Dermis microvascular lymphatic vessel endothelial cell (primary cell): ENCODE data around the gene UNC79. TPM values are rescaled to one million over a fixed set of nuclear protein-coding genes. Genes with fewer than 3 reads are reported as not detected.
A peak's percentile ranks its signal among the peaks of the same experiment; 100 is the strongest.
"Not testable (repeated sequence)": the region's sequence is repeated elsewhere in the genome, so short reads cannot be mapped to it uniquely, and the experiment has no call there.

ENCODE experiments used
- DNase-seq, 2 donors: peaks; one replicate each; pipeline versions ENCODE4 v3.0.0 to v3.0.0-alpha.2; 2010; ENCODE audit warnings: low read depth in 2 of 2
- total RNA-seq: library from RNA; depleted of rRNA; stranded (reverse); fragments of >200 nt; gene quantifications from 2 replicates; pipeline ENCODE4 v1.2.1, GENCODE V29; 2014

UNC79 gene
- total RNA-seq: under 0.01 TPM in 1 of 2 replicates, not detected in the other

DNA sequence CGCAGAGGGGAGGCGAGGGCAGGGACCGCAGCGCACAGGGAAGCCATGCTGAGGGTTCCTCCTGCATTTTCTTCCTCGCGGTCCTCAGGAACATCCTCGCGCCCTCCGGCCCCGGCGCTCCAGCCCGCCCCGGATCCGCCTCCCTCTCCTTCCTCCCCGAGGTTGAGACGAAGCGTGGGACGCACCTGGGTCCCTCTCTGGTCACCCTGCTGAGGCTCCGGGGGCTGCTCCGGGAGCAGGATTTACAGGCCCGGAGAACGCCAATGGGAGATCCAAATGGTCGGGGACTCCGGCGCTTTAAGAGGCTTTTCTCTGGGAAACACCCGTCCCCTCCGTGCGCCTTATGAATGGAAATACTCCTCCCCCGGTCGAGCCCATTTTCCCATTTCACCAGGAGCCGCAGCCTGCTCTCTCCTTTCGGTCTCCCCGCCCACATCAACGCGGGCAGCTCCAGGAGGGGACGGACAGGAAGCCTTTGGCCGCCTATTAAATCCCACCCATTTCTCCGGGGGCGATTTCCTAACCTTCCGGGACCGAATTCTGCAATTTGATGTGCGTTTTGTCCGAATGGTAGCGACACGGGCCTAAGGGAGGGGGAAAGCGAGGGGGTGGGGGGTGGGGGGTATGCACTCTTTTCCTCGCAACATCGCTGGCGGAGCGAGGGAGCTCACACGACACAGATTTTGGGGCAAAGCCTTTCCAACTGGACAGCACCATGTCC lies at the start of gene UNC79:
Gene UNC79, plus strand, starts transcription at position 625 of the 721 bp plus-strand sequence. Its CDS starts 91 bp downstream, at position 716.
- no peak for DNase-seq

- no peak for DNase-seq
Observed at GRCh38 chr14:93381644-93382043, 49.1 kb upstream of the UNC79 start.

DNA sequence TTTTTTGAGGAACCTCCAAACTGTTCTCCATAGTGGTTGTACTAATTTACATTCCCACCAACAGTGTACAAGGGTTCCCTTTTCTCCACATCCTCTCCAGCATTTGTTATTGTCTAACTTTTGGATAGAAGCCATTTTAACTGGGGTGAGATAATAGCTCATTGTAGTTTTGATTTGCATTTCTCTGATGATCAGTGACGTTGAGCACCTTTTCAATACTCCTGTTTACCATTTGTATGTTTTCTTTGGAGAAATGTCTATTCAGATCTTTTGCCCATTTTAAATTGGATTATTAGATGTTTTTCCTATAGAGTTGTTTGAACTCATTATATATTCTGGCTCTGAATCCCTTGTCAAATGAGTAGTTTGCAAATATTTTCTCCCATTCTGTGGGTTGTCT lies 46.5 kb upstream of the UNC79 start:
- not testable (repeated sequence) for DNase-seq

DNA sequence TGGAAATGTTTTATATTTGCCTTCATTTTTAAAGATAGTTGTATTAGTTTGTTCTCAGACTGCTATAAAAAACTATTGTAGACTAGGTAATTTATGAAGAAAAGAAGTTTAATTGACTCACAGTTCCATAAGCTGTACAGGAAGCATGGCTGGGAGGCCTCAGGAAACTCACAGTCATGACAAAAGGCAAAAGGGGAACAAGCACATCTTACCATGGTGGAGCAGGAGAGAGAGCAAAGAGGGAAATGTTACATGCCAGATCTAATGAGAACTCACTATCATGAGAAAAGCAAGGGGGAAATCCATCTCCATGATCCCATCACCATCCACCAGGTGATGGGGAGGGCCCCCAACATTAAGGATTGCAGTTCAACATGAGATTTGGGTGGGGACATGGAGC lies 35.5 kb upstream of the UNC79 start:
- DNase-seq: no peak

DNA sequence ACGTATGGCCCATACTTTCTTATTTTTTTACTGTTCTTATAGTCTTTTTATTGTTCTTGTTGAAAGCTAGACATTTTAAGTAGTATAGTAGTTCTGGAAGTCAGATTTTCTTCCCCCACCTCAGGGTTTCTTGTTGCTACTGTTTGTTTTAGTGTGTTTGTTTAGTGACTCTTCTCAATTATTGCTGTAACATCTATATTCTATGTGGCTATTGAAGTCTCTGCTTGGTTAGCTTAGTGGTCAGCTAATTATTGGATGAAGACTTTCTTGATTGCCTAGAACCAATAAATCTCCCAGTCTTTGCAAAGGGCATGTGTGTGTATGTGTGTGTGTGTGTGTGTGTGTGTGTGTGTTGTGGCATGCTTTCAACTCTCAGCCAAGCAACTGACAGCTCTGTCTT lies 34.3 kb upstream of the UNC79 start:
- DNase-seq: no peak

GRCh38 chr14:93398491-93398890 lies 32.2 kb upstream of the UNC79 start:
- no peak for DNase-seq

DNA sequence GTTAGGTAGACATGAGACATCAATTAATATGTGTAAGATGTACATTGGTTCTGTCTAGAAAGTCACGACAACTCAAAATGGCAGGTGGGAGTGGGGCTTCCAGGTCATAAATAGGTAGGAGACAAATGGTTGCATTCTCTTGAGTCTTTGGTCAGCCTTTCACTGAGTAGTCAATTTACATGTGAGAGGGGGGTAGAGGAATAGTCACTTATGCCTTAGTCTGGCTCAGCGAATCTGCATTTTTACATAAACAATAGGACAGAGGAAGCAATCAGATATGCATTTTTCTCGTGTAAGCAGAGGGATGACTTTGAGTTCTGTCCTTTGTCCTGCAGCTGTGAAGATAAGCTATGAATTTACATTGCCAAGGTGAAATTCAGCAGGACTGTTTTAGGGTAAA lies 27.8 kb upstream of the UNC79 start:
- DNase-seq: no peak

GRCh38 chr14:93410021-93410420 lies 20.7 kb upstream of the UNC79 start:
- no peak for DNase-seq

DNA sequence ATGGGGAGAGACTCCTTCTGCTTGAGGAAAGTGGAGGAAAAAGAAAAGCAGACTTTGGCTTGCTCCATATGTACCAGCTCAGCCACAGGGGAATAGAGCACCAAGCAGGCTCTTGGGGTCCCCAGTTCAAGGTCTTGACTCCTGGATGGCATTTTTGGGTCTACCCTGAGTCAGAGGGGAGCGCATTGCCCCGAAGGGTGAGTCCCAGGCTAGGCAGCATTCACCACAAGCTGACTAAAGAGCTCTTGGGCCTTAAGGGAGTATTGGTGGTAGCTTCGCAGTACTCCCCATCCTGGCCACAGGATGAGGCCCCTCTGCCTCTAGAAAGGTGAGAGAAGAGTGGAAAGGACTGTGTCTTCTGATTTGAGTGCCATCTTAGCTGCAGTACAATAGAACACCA lies 19.8 kb upstream of the UNC79 start:
- no peak for DNase-seq

- DNase-seq: not testable (repeated sequence)
Observed at GRCh38 chr14:93425136-93425535, 5.6 kb upstream of the UNC79 start.

DNA sequence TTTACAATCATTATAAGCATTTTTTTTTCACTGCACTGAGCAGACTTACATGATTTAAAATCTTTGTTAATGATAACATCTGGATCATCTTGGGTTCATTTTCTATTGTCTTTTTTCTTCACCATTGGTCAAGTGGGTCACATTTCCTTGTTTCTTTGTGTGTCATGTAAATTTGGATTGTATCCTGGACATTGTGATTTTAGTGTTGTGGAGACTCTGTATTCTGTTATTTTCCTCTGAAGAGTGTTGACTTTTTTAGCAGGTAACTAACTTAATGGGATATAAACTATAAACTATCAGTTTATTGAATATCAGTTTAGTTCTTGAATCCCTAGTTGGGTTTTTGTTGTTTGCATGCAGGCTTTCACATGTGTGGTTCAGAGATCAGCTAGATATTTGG lies 4.0 kb upstream of the UNC79 start:
- DNase-seq: no peak

DNA sequence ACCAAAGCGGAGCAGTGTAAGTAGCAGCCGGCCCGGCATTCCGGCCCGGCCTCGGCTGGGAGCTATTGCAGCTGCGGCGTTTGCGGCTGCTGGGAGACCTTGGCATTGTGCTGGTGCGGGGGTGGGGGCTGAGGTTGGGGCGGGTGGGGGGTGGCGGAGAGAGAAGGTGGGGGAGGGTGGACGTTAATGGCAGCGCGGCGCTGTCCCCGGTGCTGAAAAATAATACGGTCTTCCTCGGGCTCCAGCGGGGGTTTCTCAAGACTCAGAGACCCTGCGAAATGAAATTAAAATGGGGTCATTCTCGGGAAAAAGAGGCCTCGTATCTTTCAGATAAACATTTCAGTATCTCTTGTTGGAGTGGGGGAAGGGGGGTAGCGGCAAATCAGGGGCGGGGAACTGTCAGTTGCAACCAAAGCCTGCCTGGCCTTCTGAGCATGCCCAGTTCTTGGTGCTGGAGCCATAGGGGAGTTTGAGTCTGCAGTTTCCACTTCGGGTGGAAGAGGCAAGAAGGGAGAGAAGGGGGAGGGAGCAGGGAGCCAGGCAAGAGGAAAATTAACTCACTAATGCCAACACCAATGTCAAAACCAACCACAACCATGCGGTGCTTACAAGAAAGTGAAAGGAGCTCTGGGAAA lies 414 bp downstream of the UNC79 start:
- peak in 1 of 2 donors; percentile 8 for DNase-seq

- no peak for DNase-seq
Observed at GRCh38 chr14:93454224-93454623, 23.5 kb downstream of the UNC79 start.

- DNase-seq: no peak
Observed at GRCh38 chr14:93456356-93456755, 25.6 kb downstream of the UNC79 start.

DNA sequence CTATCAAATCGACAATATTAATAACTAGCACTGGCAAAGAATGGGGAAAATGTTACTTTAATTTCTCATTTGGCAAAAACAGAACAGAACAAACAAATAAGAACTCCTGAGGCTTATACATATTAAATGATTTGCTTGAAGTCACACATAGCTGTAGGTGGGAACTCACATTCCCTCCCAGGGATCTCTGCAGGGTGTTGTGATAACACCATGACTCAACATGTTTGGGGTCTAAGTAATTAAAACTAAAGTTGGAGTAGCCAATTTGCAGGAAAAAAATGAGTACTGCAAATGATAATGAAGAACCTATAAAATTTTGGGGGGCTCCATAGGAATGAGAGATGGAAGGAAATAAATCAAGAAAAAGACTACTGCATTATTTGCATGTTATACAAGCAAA lies 27.5 kb downstream of the UNC79 start:
- no peak for DNase-seq

GRCh38 chr14:93462479-93462878 lies 31.7 kb downstream of the UNC79 start:
- DNase-seq: no peak

- no peak for DNase-seq
Observed at GRCh38 chr14:93464271-93464670, 33.5 kb downstream of the UNC79 start.

DNA sequence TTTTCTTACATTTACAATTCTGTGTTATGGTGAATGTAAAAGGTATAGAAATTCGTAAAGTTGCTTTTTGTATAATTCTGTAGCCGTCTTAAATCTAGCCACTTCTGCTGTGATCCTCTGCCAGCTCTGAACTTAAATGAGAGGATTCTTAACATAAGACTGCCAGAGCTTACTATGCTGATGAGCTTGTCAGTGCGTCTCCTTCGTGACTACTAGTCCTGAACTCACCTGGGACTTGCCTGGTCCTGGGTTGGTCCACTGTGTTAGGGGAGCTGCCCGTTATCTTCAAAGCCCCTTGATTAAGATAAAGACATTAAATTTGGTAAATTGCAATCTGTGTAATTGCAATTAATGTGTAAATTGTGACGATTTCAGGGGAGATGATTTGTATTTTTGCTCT lies 44.7 kb downstream of the UNC79 start:
- no peak for DNase-seq

DNA sequence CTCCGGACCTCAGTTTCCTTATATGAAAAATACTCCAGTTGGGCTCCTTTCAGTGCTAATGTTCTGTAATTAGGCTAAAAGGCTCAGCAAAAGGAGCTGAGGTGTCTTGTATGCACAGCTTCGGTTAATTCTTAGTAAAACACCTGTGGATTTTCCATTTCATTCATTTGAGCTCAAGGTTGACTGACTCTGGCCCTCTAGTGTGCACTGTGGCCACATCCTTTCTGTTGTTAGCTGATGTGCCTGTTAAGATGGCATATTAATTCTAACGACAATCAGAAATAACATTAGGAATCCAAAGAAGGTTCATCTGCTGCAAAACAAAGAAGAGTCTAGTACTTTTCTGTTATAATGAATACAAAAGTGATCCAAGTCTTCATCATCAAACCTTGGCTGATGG lies 45.6 kb downstream of the UNC79 start:
- no peak for DNase-seq

GRCh38 chr14:93479074-93479473 lies 48.3 kb downstream of the UNC79 start:
- DNase-seq: not testable (repeated sequence)

GRCh38 chr14:93480867-93481266 lies 50.1 kb downstream of the UNC79 start:
- DNase-seq: no peak

GRCh38 chr14:93481758-93482157 lies 51.0 kb downstream of the UNC79 start:
- no peak for DNase-seq

DNA sequence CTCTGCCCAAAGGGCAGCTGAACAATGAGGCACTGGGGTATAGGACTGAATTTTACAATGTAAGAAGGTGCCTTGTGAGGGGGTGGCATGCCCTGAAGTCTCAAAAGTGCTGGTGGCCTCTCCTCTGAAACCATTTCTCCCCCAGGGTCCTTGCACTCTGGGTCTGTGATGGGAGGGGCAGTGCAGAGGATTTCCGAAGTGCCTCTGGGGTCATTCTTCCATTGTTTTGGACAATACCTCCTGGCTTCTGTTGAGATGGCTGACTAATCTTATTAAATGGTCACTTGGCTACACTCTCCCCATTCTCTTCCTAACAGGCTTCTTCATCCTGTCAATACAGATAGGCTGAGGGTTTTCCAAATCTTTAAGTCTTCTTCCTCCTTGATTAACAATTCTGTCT lies 59.3 kb downstream of the UNC79 start:
- peak in 1 of 2 donors; percentile 7 for DNase-seq
